K562 (cell line): Measurements from ENCODE around the gene ZFAND3. TPM values are rescaled to one million over a fixed set of nuclear protein-coding genes. Genes with fewer than 3 reads are reported as not detected.

Experiments used
- ATAC-seq: fragments of 200-7000 bp; cut with Tn5 transposase; 3 replicates; pipeline ENCODE4 v1.9.1; 2020; ENCODE audit warnings: moderate library complexity
- BruUV-seq: library from RNA; stranded (reverse); fragments of 400-500 nt; replicated peaks from 2 replicates; lab custom pipeline; 2021; lab: Mats Ljungman, UMichigan
- CTCF ChIA-PET: fragments of 300-600 bp; formaldehyde crosslinking; extraction: SDS; loops from one replicate; lab custom pipeline; 2021; ENCODE audit warnings: low intra/inter-chr PET ratio; lab: Yijun Ruan, JAX
- POLR2A ChIA-PET: fragments of 300-600, 350-650 bp; sonication (Branson Sonifier 250); formaldehyde crosslinking; extraction: SDS; loops from one replicate; lab custom pipeline; 2021; ENCODE audit warnings: antibody characterized with exemption, inconsistent platforms; lab: Yijun Ruan, JAX
- DNase-seq, 4 experiments: peaks; one replicate each; pipeline versions ENCODE4 v3.0.0 to v3.0.0-alpha.2; 2011 to 2018; ENCODE audit warnings: low spot score in 3 of 4, mixed read lengths in 3 of 4; ENCODE audit errors: extremely low read depth in 1 of 4
- FAIRE-seq: peaks from 2 replicates; lab custom pipeline; 2011; peaks lifted over from hg19 to GRCh38; lab: Jason Lieb, UNC
- H2AFZ ChIP-seq: 2 replicates; pipeline ENCODE4 v1.6.0; 2011; ENCODE audit warnings: low read depth, low read length, control low read depth, inconsistent platforms
- H3K27ac ChIP-seq: fragments of 200-600 bp; 3 replicates; pipeline ENCODE4 v1.8.0; 2011; ENCODE audit warnings: low read depth, mild to moderate bottlenecking, control low read depth, inconsistent platforms, low read length, moderate library complexity, mixed read lengths; ENCODE audit errors: extremely low read depth
- H3K27me3 ChIP-seq, 2 experiments: fragments of 300-600 bp in 1 of 2; 2 replicates in 1 of 2; 3 replicates in 1 of 2; pipeline versions ENCODE4 v1.6.0 to v1.8.0; 2011; ENCODE audit warnings: inconsistent platforms in 2 of 2, low read length in 2 of 2, mild to moderate bottlenecking in 1 of 2, mixed read lengths in 1 of 2, moderate library complexity in 1 of 2; ENCODE audit not compliant: control insufficient read depth in 2 of 2, insufficient read depth in 2 of 2
- H3K36me3 ChIP-seq: fragments of 300-600 bp; 3 replicates; pipeline ENCODE4 v1.8.0; 2011; ENCODE audit warnings: mild to moderate bottlenecking, low read length, inconsistent platforms; ENCODE audit not compliant: control insufficient read depth, insufficient read depth
- H3K4me1 ChIP-seq, 2 experiments: fragments of 200-600 bp in 1 of 2; replicated peaks in 1 of 2; 2 replicates in 1 of 2; 3 replicates in 1 of 2; pipeline versions ENCODE4 v1.5.1 to v1.8.0; 2011; ENCODE audit warnings: inconsistent platforms in 2 of 2, low read length in 2 of 2, mild to moderate bottlenecking in 1 of 2, mixed read lengths in 1 of 2, moderate library complexity in 1 of 2; ENCODE audit not compliant: control insufficient read depth in 2 of 2, insufficient read depth in 2 of 2
- H3K4me2 ChIP-seq: 2 replicates; pipeline ENCODE4 v1.6.1; 2011; ENCODE audit warnings: low read length, control low read depth, inconsistent platforms, mixed read lengths; ENCODE audit not compliant: insufficient read depth
- H3K4me3 ChIP-seq: fragments of 200-600 bp; sonication (generic), shearing (Covaris generic); 2 replicates; pipeline ENCODE4 v1.5.1; 2016; ENCODE audit warnings: control low read depth, inconsistent platforms
- H3K79me2 ChIP-seq: fragments of 200-600 bp; 3 replicates; pipeline ENCODE4 v1.8.0; 2011; ENCODE audit warnings: low read length, inconsistent platforms; ENCODE audit not compliant: control insufficient read depth, insufficient read depth
- H3K9ac ChIP-seq, 2 experiments: 2 replicates each; pipeline versions ENCODE4 v1.6.0 to v1.6.1; 2011; ENCODE audit warnings: low read depth in 2 of 2, low read length in 2 of 2, control low read depth in 1 of 2, inconsistent platforms in 1 of 2, mild to moderate bottlenecking in 1 of 2, mixed read lengths in 1 of 2; ENCODE audit not compliant: insufficient read depth in 1 of 2
- H3K9me1 ChIP-seq: one replicate; pipeline ENCODE4 v1.6.0; 2011; ENCODE audit warnings: inconsistent platforms, mild to moderate bottlenecking, low read length, moderate library complexity; ENCODE audit not compliant: control insufficient read depth, insufficient read depth
- H3K9me3 ChIP-seq: replicated peaks from 2 replicates; pipeline ENCODE4 v1.5.1; 2011; ENCODE audit warnings: low read depth, low read length, inconsistent platforms; ENCODE audit not compliant: control insufficient read depth, insufficient read depth
- H4K20me1 ChIP-seq: replicated peaks from 2 replicates; pipeline ENCODE4 v1.6.1; 2011; ENCODE audit warnings: low read length, inconsistent platforms, mixed read lengths; ENCODE audit not compliant: control insufficient read depth, insufficient read depth
- ARID2 ChIP-seq: fragments of 450-650 bp; IDR thresholded peaks from 2 replicates; pipeline ENCODE4 v1.6.1; 2017; ENCODE audit warnings: antibody characterized with exemption, mild to moderate bottlenecking
- CREB3 ChIP-seq: fragments of 450-650 bp; conservative IDR thresholded peaks from 2 replicates; pipeline ENCODE4 v1.6.1; 2016; ENCODE audit warnings: missing genetic modification characterization, low read depth, mild to moderate bottlenecking, missing compliant biosample characterization, moderate library complexity
- GATAD2B ChIP-seq: fragments of 450-650 bp; IDR thresholded peaks from 2 replicates; pipeline ENCODE4 v1.6.1; 2017; ENCODE audit warnings: mild to moderate bottlenecking, borderline replicate concordance
- NFE2 ChIP-seq: IDR thresholded peaks from 2 replicates; pipeline ENCODE4 v1.6.1; 2014; ENCODE audit warnings: antibody characterized with exemption, low read depth
- PATZ1 ChIP-seq: fragments of 250-450 bp; sonication (Bioruptor Pico); IDR thresholded peaks from 2 replicates; pipeline ENCODE4 v1.5.0; 2020; ENCODE audit warnings: mild to moderate bottlenecking, borderline replicate concordance
- PHF20 ChIP-seq: fragments of 450-650 bp; IDR thresholded peaks from 2 replicates; pipeline ENCODE4 v1.6.1; 2018; ENCODE audit not compliant: partially characterized antibody
- RFX1 ChIP-seq: fragments of 450-650 bp; IDR thresholded peaks from 2 replicates; pipeline ENCODE4 v1.6.1; 2016; ENCODE audit warnings: mild to moderate bottlenecking, moderate library complexity
- SAFB2 ChIP-seq: fragments of 200-400 bp; formaldehyde crosslinking; IDR thresholded peaks from 2 replicates; pipeline ENCODE4 v1.6.1; 2018; ENCODE audit warnings: borderline replicate concordance, low read length, low read depth, moderate library complexity; ENCODE audit not compliant: severe bottlenecking
- ZSCAN29 ChIP-seq: fragments of 450-650 bp; IDR thresholded peaks from 2 replicates; pipeline ENCODE4 v1.6.1; 2017
- WGBS: fragments of 100-300 bp; shearing (Covaris generic); methylation state at CpG from one replicate; pipeline ENCODE4 v1.1.6; 2016; ENCODE audit warnings: low coverage, mixed read lengths; ENCODE audit not compliant: insufficient coverage; ENCODE audit errors: missing lambda C conversion rate; 5-methylcytosine and 5-hydroxymethylcytosine counted together
- in situ Hi-C: fragments of 300-500 bp; cut with MboI; formaldehyde crosslinking; loops from 4 replicates; pipeline ENCODE4 v1.15.0; 2018; ENCODE audit warnings: inconsistent platforms, mixed read lengths
- intact Hi-C: fragments of 100-400 bp; cut with micrococcal nuclease; formaldehyde crosslinking; loops from 2 replicates; pipeline ENCODE4 v1.14.2; 2022
- polyA plus RNA-seq, 8 experiments: library from polyadenylated mRNA; depleted of rRNA in 4 of 8; stranded (reverse) in 5 of 8; unstranded in 3 of 8; fragments of >200 nt; fragmentation: Nextera tagmentation in 2 of 8; fragmentation: Illumina TruSeq in 1 of 8; extraction: Ambion mirVana in 2 of 8; extraction: Trizol in 1 of 8; gene quantifications; 2 replicates each; pipeline versions ENCODE4 v1.2.1 to v1.2.3, GENCODE V29; 2011 to 2014; ENCODE audit warnings: inconsistent platforms in 1 of 8, missing spikeins in 1 of 8
- total RNA-seq, 7 experiments: library from RNA; depleted of rRNA in 6 of 7; stranded (reverse); fragments of >200 nt in 6 of 7; fragmentation: Illumina TruSeq in 2 of 7; extraction: Trizol in 2 of 7; gene quantifications; 2 replicates each; pipeline versions ENCODE4 v1.2.1 to v1.2.3, GENCODE V29; 2011 to 2021; ENCODE audit warnings: low replicate concordance in 1 of 7

ZFAND3 gene
- total and polyA plus RNA-seq, 9 of the 15 experiments (the other 6 are each of a cell fraction or from before 2014, with no cell fraction given), result 0.81 to 26.6 (median 11.8) TPM

DNA sequence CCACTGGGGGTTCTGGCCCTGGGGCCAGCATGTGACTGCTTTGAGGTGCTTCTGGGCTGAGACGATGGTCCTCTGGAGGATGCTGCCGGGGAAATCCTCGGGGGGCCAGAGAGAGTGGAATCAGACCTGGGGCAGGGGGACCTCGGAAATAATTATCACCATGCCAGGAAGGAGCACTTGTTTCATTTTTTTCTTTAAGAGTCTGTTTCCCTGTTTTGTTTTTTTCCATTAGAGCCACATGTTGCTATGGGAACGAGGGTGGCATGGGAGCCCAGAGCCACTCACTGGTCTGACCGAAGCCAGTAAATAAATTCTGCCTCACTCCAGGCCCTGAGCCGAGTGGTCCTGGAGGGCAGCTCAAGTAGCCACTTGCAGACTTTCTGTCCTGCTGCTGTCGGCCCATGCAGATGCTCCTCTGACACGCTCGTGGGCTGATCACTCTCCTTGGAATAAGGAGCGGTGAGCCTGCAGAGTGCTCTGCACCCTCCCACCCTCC, 365.1 kb downstream of the ZFAND3 start:
- Histone ChIP-seq H4K20me1 (peaks cover 16% of the 10 kb centered on the region; the same call in 1 of the 2 replicates), H3K27me3 (peaks cover 45 to 73% of the 10 kb centered on the region in 2 experiments), H3K9ac (no peak overlapping the region), H3K4me1 (no peaks in the 10 kb centered on the region), H3K27ac (no peak overlapping the region), H3K9me1 (no peaks in the 10 kb centered on the region), H3K9me3 (no peaks in the 10 kb centered on the region), H3K79me2 (no peaks in the 10 kb centered on the region), H3K4me3 (no peak overlapping the region), H3K4me2 (no peak overlapping the region), H2AFZ (no peak overlapping the region), H3K36me3 (no peaks in the 10 kb centered on the region)
- in situ Hi-C loops, result no loop called here
- intact Hi-C loops, result no loop called here
- ChIA-PET CTCF (no interaction called here), POLR2A (no interaction called here)
- DNase-seq (no peak), ATAC-seq (no peak), FAIRE-seq (no peak)
- WGBS, result 0% methylated on average over 11 of the region's 11 CpGs
- TF ChIP-seq RFX1 (peak; percentile 43), ZSCAN29 (no peak)
- BruUV-seq, result no TSS peak

- H3K79me2 ChIP-seq, result no peaks in the 10 kb centered on the region
- no peaks in the 10 kb centered on the region for H3K36me3 ChIP-seq
- H4K20me1 ChIP-seq, result peaks cover 16% of the 10 kb centered on the region; the same call in 1 of the 2 replicates
- no peak overlapping the region for H3K9ac ChIP-seq
- TF ChIP-seq GATAD2B (no peak), CREB3 (tag) (no peak), PATZ1 (CRISPR knock-in tag) (no peak), PHF20 (no peak), NFE2 (no peak), SAFB2 (no peak), ARID2 (no peak)
- H2AFZ ChIP-seq, result no peak overlapping the region
- peaks cover 41 to 67% of the 10 kb centered on the region in 2 experiments for H3K27me3 ChIP-seq
- ChIA-PET POLR2A (no interaction called here), CTCF (no interaction called here)
- ATAC-seq (no peak), DNase-seq (no peak), FAIRE-seq (no peak)
- H3K4me2 ChIP-seq, result no peak overlapping the region
- H3K4me1 ChIP-seq, result no peaks in the 10 kb centered on the region
- H3K9me1 ChIP-seq, result no peaks in the 10 kb centered on the region
- WGBS, result 0% methylated on average over 6 of the region's 6 CpGs
- in situ Hi-C loops, result no loop called here
- H3K27ac ChIP-seq, result no peak overlapping the region
- H3K4me3 ChIP-seq, result no peak overlapping the region
- H3K9me3 ChIP-seq, result no peaks in the 10 kb centered on the region
- no TSS peak for BruUV-seq
- intact Hi-C loops, result no loop called here
Measured at GRCh38 chr6:38185244-38185643, 365.7 kb downstream of the ZFAND3 start.
